GM18867 (cell line): ENCODE data around the gene HK1.
A peak's percentile ranks its signal among the peaks of the same experiment; 100 is the strongest.

Experiments
- ATAC-seq: cut with Tn5 transposase; IDR thresholded peaks from one replicate; pipeline ENCODE4 v1.9.1; 2021; ENCODE audit warnings: mild to moderate bottlenecking, moderate library complexity; ENCODE audit not compliant: unreplicated experiment

Gene HK1

GRCh38 chr10:69372126-69372980, 94.1 kb downstream of the HK1 start:
- ATAC-seq, result no peak

GRCh38 chr10:69374242-69374641, 95.9 kb downstream of the HK1 start:
- no peak for ATAC-seq

GRCh38 chr10:69374931-69375306, 96.6 kb downstream of the HK1 start:
- no peak for ATAC-seq

- ATAC-seq, result no peak
These were observed 97.2 kb downstream of the HK1 start for GRCh38 chr10:69375307-69376151.

GRCh38 chr10:69376662-69377061, 98.4 kb downstream of the HK1 start:
- ATAC-seq, result no peak

GRCh38 chr10:69377191-69377590, 98.9 kb downstream of the HK1 start:
- ATAC-seq, result no peak

- no peak for ATAC-seq
These were observed 99.6 kb downstream of the HK1 start for GRCh38 chr10:69377933-69378332.

GRCh38 chr10:69379800-69380199, 101.5 kb downstream of the HK1 start:
- ATAC-seq, result no peak

- ATAC-seq, result no peak
These were observed 104.3 kb downstream of the HK1 start for GRCh38 chr10:69382382-69383117.

GRCh38 chr10:69383558-69383957, 105.3 kb downstream of the HK1 start:
- no peak for ATAC-seq

GRCh38 chr10:69384320-69384719, 106.0 kb downstream of the HK1 start:
- ATAC-seq, result no peak

- no peak for ATAC-seq
These were observed 107.4 kb downstream of the HK1 start for GRCh38 chr10:69385454-69386350.

- no peak for ATAC-seq
These were observed 109.2 kb downstream of the HK1 start for GRCh38 chr10:69387500-69387899.

- ATAC-seq, result no peak
These were observed 110.2 kb downstream of the HK1 start for GRCh38 chr10:69388488-69388887.

GRCh38 chr10:69389827-69390490, 111.7 kb downstream of the HK1 start:
- no peak for ATAC-seq

GRCh38 chr10:69391158-69391557, 112.9 kb downstream of the HK1 start:
- ATAC-seq, result no peak

- ATAC-seq, result peak; percentile 76
These were observed 114.2 kb downstream of the HK1 start for GRCh38 chr10:69392481-69393000.

- ATAC-seq, result no peak
These were observed 115.7 kb downstream of the HK1 start for GRCh38 chr10:69394020-69394419.

- no peak for ATAC-seq
These were observed 119.7 kb downstream of the HK1 start for GRCh38 chr10:69397972-69398371.

GRCh38 chr10:69398466-69398865, 120.2 kb downstream of the HK1 start:
- no peak for ATAC-seq
